LNCAP (cell line): Measurements from ENCODE around the gene PSG2.
"Not testable (repeated sequence)": the region's sequence is repeated elsewhere in the genome, so short reads cannot be mapped to it uniquely, and the experiment has no call there.

Experiments used
- TF ChIP-seq, protein P1 (sequence below): fragments of 450-650 bp; IDR thresholded peaks from 2 replicates; pipeline ENCODE4 v1.5.1; 2017; ENCODE audit warnings: mild to moderate bottlenecking

PSG2 gene

GRCh38 chr19:43082601-43083000, at the start of gene PSG2:
Gene PSG2, minus strand, starts transcription at chr19:43082701. Its CDS starts 132 bp downstream, at chr19:43082569.
- TF ChIP-seq, protein P1, sequence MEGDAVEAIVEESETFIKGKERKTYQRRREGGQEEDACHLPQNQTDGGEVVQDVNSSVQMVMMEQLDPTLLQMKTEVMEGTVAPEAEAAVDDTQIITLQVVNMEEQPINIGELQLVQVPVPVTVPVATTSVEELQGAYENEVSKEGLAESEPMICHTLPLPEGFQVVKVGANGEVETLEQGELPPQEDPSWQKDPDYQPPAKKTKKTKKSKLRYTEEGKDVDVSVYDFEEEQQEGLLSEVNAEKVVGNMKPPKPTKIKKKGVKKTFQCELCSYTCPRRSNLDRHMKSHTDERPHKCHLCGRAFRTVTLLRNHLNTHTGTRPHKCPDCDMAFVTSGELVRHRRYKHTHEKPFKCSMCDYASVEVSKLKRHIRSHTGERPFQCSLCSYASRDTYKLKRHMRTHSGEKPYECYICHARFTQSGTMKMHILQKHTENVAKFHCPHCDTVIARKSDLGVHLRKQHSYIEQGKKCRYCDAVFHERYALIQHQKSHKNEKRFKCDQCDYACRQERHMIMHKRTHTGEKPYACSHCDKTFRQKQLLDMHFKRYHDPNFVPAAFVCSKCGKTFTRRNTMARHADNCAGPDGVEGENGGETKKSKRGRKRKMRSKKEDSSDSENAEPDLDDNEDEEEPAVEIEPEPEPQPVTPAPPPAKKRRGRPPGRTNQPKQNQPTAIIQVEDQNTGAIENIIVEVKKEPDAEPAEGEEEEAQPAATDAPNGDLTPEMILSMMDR = not testable (repeated sequence)

- TF ChIP-seq, protein P1 = no peak
Measured at GRCh38 chr19:43126720-43127119, 44.2 kb upstream of the PSG2 start.

DNA sequence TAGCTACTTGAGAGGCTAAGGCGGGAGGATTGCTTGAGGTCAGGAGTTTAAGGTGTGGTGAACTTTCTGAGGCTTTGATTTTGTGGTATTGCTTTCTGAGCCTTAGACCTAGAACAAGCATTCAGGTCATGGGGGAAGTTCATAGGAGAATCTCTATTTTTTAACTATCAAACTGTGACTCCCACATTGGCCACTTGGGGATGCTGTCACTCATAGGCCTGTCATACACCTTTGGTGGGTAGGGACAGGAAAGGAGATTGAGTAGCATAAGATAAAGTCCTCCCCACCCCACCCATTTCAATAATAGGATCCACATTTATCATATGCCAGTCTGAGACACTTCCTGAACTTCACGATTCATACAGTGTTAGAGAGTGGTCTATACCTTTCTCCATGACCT, 41.9 kb upstream of the PSG2 start:
- TF ChIP-seq, protein P1 = no peak

DNA sequence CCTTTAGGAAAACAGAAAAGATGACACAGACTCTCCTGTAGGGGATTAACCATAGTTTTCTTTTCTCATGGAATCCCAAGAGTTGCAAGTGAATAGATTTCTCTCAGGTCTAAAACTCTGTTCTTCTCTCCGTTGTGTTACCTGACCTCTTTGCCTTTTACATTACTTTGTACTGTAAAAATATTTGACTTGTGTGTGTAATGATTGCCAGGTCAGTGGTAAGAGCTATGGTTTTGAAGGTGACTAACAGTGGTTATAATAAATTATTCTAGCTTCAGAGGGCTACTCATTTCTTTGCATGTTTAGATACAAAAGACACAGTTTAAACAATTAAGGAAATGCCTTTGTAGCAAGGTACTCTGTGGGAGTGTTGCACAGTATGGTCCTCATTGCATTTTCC, 23.0 kb upstream of the PSG2 start:
- TF ChIP-seq, protein P1 = no peak

- TF ChIP-seq, protein P1 = peak; percentile 27; the same call in 1 of the 2 replicates
Measured at GRCh38 chr19:43104215-43104850, 21.8 kb upstream of the PSG2 start.

- TF ChIP-seq, protein P1 = no peak
Measured at GRCh38 chr19:43101950-43102349, 19.4 kb upstream of the PSG2 start.

- TF ChIP-seq, protein P1 = peak; percentile 59
Measured at GRCh38 chr19:43087702-43088340, 5.3 kb upstream of the PSG2 start.
